D721Med (cell line): ENCODE measurements around the gene SPTBN2.

Experiments
- DNase-seq: peaks from one replicate; pipeline ENCODE4 v3.0.0; 2011; ENCODE audit warnings: low spot score; ENCODE audit not compliant: insufficient read length
- FAIRE-seq: peaks from 2 replicates; lab custom pipeline; 2011; peaks lifted over from hg19 to GRCh38; lab: Jason Lieb, UNC
- TF ChIP-seq, protein P1 (sequence below): IDR thresholded peaks from 2 replicates; pipeline ENCODE4 v1.5.1; 2012; ENCODE audit warnings: mild to moderate bottlenecking, control low read depth; ENCODE audit not compliant: insufficient read depth; ENCODE audit errors: missing control alignments

SPTBN2 gene

DNA sequence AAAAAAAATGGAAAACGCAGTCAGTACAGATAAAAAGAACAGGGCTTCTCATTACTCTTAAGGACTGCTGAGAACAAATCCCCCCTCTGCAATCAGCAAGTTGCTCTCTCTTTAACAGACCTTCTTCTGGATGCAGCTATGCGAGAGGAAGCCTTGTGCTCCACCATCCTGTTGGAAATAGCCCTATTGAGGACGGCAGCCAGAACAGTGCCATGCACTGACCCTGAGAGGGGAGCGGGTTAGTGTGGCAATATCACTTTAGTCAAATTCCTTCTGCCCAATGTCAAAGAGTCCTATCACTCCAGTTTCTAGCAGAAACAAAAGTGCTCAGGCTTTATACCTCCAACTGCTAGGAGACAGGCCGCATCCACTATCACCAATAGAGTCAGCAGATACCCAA lies 58.2 kb downstream of the SPTBN2 start:
- TF ChIP-seq, protein P1, sequence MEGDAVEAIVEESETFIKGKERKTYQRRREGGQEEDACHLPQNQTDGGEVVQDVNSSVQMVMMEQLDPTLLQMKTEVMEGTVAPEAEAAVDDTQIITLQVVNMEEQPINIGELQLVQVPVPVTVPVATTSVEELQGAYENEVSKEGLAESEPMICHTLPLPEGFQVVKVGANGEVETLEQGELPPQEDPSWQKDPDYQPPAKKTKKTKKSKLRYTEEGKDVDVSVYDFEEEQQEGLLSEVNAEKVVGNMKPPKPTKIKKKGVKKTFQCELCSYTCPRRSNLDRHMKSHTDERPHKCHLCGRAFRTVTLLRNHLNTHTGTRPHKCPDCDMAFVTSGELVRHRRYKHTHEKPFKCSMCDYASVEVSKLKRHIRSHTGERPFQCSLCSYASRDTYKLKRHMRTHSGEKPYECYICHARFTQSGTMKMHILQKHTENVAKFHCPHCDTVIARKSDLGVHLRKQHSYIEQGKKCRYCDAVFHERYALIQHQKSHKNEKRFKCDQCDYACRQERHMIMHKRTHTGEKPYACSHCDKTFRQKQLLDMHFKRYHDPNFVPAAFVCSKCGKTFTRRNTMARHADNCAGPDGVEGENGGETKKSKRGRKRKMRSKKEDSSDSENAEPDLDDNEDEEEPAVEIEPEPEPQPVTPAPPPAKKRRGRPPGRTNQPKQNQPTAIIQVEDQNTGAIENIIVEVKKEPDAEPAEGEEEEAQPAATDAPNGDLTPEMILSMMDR = no peak
- no peak for DNase-seq
- FAIRE-seq = no peak

DNA sequence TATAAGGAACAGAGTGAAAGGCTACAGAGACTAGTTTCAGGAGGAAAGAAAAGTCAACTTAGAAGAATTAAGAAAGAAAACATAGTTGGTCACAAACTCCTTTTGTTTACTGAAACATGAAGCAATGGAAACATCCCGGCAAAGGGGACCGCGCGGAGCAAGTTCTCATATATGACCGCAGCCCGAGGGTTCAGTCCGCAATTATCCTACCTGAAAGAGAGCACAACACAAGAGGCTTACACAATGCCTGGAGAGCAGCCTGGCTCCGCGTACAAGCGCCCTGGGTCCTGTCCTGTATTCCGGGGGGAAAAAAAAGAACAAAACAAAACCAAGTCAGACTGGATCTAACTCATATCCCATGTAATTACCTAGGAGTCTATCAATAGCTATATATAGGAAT lies 63.6 kb downstream of the SPTBN2 start:
- FAIRE-seq = no peak
- no peak for DNase-seq
- TF ChIP-seq, protein P1 = no peak

DNA sequence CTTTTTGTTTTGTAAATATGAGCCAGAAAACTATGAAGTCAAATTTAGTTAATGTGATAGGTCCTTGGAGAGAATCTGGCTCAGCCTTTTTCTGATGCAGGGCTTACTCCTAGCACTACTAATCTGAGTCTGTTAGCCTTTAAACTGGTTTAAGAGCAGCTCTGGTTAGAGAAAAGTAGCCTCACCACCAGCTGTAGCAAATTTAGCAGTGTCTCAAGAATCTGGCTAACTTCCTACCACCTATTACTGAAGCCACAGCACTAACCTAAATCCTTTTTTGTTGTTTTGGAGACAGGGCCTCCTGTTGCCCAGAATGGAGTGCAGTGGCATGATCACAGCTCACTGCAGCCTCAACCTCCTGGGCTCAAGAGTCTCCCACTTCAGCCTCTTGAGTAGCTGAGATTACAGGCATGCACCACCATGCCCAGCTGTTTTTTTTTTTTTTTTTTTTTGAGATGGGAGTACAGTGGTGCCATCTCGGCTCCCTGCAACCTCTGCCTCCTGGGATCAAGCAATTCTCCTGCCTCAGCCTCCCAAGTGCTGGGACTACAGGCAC lies 65.2 kb downstream of the SPTBN2 start:
- TF ChIP-seq, protein P1 = no peak
- DNase-seq (no peak), FAIRE-seq (no peak)

DNA sequence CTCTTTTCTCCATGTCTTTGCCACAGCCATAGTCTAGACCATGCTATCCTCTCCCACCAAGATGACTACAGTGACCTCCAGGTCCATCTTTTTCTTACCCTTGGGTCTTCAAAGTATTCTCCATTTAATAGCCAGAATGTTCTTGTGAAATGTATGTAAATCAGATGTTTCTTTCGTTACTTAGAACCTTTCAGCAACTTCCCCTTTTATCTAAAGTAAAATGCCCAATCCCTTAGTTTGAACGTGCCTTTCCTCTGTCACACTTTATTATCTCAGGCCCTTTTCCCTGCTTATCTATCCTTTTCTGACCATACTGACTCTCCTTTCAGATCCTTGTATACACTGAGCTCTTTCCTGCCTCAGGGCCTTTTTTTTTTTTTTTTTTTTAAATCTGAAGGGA lies 69.3 kb downstream of the SPTBN2 start:
- no peak for DNase-seq
- no peak for FAIRE-seq
- TF ChIP-seq, protein P1 = no peak

DNA sequence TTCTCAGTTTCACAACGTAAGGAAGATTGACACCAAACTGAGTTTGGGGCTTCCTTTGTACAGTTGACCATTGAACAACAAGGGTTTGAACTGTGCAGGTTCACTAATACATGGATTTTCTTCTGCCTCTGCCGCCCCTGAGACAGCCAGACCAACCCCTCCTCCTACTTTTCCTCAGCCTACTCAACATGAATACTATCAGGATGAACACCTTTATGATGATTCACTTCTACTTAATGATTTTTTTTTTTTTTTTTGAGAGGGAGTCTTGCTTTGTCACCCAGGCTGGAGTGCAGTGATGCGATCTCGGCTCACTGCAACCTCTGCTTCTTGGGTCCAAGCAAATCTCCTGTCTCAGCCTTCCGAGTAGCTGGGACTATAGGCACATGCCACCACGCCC lies 75.9 kb downstream of the SPTBN2 start:
- TF ChIP-seq, protein P1 = no peak
- no peak for DNase-seq
- FAIRE-seq = no peak

DNA sequence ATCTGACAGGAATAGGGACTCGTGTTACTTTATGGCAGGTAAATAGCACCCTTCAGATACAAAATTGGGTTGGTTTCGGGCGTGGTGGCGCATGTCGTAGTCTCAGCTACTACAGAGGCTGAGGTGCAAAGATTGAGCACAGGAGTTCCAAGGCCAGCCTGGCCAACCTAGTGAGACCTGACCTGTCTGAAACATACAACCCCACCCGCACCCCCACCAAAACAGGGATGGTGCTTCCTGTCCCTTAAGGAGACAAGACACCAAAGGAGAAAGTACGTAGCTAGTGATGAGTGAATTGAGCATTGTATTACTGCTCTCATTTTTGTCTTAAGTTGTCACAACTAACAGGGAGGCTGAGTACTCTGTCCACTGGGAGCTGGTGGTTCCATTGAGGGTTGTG lies 76.4 kb downstream of the SPTBN2 start:
- DNase-seq (no peak), FAIRE-seq (no peak)
- TF ChIP-seq, protein P1 = no peak

DNA sequence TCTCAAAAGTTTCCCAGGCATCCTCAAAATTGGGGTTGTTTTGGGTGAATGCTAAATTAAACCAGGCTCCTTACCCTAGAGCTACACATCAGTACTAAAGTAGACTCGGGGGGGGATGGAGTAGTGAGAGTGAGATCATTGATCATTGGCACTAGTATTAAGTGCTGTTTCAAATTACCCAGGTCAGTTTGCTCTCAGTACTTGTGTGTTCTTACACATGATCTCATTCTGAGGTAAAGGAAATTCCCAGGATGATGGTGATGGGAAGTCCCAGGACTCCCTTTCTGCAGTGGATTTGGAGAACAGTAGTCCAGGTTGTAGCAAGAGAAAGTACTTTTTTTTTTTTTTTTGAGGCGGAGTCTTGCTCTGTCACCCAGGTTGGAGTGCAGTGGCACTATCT lies 78.0 kb downstream of the SPTBN2 start:
- FAIRE-seq = no peak
- no peak for DNase-seq
- TF ChIP-seq, protein P1 = no peak
